GM12878 (cell line): ENCODE results near the gene LST1.

Experiments
- CHD4 ChIP-seq: fragments of 200-600 bp; sonication (generic); IDR thresholded peaks from 2 replicates; pipeline ENCODE4 v1.6.1; 2016; ENCODE audit warnings: mild to moderate bottlenecking
- IKZF2 ChIP-seq, 2 experiments: fragments of 450-650 bp; IDR thresholded peaks; 2 replicates each; pipeline ENCODE4 v1.6.1; 2017; ENCODE audit warnings: mild to moderate bottlenecking in 2 of 2, moderate library complexity in 2 of 2

GRCh38 chr6:31619805-31620585 is 33.9 kb downstream of the LST1 start:
- peak; percentile 83 to 90 for TF ChIP-seq IKZF2 (IDR thresholded peaks at IDR 0.05)
- no peak for TF ChIP-seq CHD4
